GM21619 (cell line): Measurements from ENCODE around the gene EFHD2.
"Not testable (repeated sequence)": the region's sequence is repeated elsewhere in the genome, so short reads cannot be mapped to it uniquely, and the experiment has no call there.

Experiments
- ATAC-seq: cut with Tn5 transposase; IDR thresholded peaks from one replicate; pipeline ENCODE4 v1.9.1; 2021; ENCODE audit not compliant: unreplicated experiment

EFHD2 gene

GRCh38 chr1:15451014-15451722, 41.5 kb downstream of the EFHD2 start:
- no peak for ATAC-seq

GRCh38 chr1:15452216-15452615, 42.5 kb downstream of the EFHD2 start:
- no peak for ATAC-seq

- no peak for ATAC-seq
Measured at GRCh38 chr1:15452866-15453571, 43.3 kb downstream of the EFHD2 start.

- ATAC-seq = no peak
Measured at GRCh38 chr1:15453734-15454133, 44.0 kb downstream of the EFHD2 start.

- ATAC-seq = no peak
Measured at GRCh38 chr1:15454256-15454655, 44.6 kb downstream of the EFHD2 start.

- ATAC-seq = no peak
Measured at GRCh38 chr1:15455522-15455921, 45.8 kb downstream of the EFHD2 start.

GRCh38 chr1:15456313-15456954, 46.7 kb downstream of the EFHD2 start, which contains the start of gene CELA2A:
CELA2A (plus strand) TSS chr1:15456732; CDS start chr1:15456754, 22 bp downstream.
- no peak for ATAC-seq

GRCh38 chr1:15457585-15457984, 47.9 kb downstream of the EFHD2 start:
- ATAC-seq = no peak

- ATAC-seq = not testable (repeated sequence)
Measured at GRCh38 chr1:15458388-15458787, 48.7 kb downstream of the EFHD2 start.

- ATAC-seq = no peak
Measured at GRCh38 chr1:15459771-15460707, 50.4 kb downstream of the EFHD2 start.

GRCh38 chr1:15460708-15461095, 51.0 kb downstream of the EFHD2 start:
- ATAC-seq = no peak

GRCh38 chr1:15463064-15463800, 53.5 kb downstream of the EFHD2 start:
- not testable (repeated sequence) for ATAC-seq

- ATAC-seq = not testable (repeated sequence)
Measured at GRCh38 chr1:15463926-15464322, 54.2 kb downstream of the EFHD2 start.

GRCh38 chr1:15465674-15466073, 56.0 kb downstream of the EFHD2 start:
- no peak for ATAC-seq

GRCh38 chr1:15466955-15467625, 57.4 kb downstream of the EFHD2 start:
- ATAC-seq = not testable (repeated sequence)

GRCh38 chr1:15468145-15468544, 58.5 kb downstream of the EFHD2 start:
- ATAC-seq = no peak

GRCh38 chr1:15469361-15469760, 59.7 kb downstream of the EFHD2 start:
- ATAC-seq = no peak

GRCh38 chr1:15469821-15470448, 60.2 kb downstream of the EFHD2 start:
- ATAC-seq = not testable (repeated sequence)

- ATAC-seq = not testable (repeated sequence)
Measured at GRCh38 chr1:15471067-15471466, 61.4 kb downstream of the EFHD2 start.
